Right kidney (tissue), 1 donor: ENCODE results near the gene ATXN1.
A peak's percentile ranks its signal among the peaks of the same experiment; 100 is the strongest.
"Not testable (repeated sequence)": the region's sequence is repeated elsewhere in the genome, so short reads cannot be mapped to it uniquely, and the experiment has no call there.

Source experiments
- DNase-seq: peaks from one replicate; pipeline ENCODE4 v3.0.0-alpha.2; 2016

The ATXN1 gene

GRCh38 chr6:16722630-16723029 lies 38.6 kb downstream of the ATXN1 start:
- no peak for DNase-seq

DNA sequence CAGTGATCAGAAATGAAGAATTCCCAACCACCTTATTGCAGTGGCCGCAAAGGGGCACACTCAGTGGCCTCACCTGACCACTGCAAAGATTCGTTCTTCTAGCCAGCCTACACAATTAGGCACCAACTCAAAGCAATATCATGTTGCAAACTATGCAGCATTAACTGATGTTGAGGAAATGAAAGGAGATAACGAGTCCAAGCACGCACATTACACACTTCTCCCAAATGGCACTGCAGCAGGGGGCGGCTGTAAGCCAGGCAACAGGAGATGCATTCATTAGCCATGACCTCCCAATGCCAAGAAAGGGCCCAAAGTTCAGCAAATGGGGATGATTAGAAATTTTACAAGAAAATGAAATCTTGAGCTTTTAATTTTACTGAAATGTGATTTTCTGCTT lies 39.3 kb downstream of the ATXN1 start:
- DNase-seq, result no peak

DNA sequence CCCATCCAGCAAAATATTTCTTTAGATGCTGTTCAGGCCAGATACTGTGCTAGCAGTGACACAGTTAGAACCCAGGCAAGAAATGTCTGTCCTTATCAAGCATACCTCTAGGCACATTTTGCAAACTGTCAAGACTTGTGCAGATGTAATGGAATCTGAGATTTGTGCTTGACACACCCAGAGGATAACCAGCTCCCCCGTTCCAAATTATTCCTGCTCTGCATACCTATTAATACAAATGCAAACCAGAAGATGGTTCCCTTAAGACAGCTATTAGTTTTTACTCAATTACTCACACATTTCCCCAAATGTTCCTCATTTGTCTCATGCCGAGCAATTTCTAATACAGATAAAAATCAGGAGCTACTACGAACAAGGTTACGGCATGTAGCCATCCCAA lies 40.4 kb downstream of the ATXN1 start:
- no peak for DNase-seq

- DNase-seq, result no peak
Observed at GRCh38 chr6:16719488-16719887, 41.8 kb downstream of the ATXN1 start.

DNA sequence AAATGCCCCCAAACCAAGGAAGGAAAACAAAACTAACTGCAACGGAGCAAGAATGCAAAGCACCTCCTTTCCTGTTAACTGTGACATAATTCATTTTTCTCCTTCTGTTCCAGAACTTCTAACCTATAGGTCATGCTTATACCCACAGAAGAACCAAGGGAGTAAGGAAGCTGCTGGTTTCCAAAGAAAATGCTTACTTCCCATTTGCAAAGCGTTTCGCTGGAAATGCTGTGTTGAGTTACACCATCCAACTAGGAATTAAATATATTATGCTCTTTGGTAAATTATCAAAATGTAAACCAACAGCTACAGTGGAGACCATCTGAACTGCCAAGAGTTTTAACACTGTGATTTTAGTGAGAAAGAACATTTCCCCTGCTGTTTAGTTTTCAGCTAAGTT lies 42.9 kb downstream of the ATXN1 start:
- DNase-seq, result no peak

- no peak for DNase-seq
Observed at GRCh38 chr6:16717275-16717942, 43.9 kb downstream of the ATXN1 start.

DNA sequence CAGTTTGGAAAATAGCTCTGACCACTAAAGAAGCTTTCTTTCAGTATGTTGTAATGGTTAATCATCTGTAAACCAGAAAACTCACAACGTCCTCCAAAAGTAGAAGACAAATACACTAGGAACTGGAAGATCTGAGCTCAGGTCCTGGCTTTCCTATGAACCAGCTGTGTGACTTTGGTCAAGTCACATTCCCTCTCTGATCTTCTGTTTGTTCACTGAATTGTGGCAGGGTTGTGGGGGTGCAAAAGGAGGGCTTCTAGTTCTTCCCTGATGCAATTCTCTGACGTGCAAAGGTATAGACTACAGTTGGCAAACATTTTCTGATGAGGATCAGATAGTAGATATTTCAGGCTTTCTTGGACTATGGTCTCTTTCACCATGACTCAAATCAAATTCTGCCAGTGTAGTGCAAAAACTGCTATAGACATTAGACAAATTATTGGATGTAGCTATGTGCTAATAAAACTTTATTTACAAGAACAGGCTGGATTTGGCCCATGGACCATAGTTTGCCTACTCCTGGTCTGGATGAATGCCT lies 44.9 kb downstream of the ATXN1 start:
- DNase-seq, result no peak

GRCh38 chr6:16713597-16713996 lies 47.7 kb downstream of the ATXN1 start:
- no peak for DNase-seq

GRCh38 chr6:16712931-16713484 lies 48.3 kb downstream of the ATXN1 start:
- no peak for DNase-seq

DNA sequence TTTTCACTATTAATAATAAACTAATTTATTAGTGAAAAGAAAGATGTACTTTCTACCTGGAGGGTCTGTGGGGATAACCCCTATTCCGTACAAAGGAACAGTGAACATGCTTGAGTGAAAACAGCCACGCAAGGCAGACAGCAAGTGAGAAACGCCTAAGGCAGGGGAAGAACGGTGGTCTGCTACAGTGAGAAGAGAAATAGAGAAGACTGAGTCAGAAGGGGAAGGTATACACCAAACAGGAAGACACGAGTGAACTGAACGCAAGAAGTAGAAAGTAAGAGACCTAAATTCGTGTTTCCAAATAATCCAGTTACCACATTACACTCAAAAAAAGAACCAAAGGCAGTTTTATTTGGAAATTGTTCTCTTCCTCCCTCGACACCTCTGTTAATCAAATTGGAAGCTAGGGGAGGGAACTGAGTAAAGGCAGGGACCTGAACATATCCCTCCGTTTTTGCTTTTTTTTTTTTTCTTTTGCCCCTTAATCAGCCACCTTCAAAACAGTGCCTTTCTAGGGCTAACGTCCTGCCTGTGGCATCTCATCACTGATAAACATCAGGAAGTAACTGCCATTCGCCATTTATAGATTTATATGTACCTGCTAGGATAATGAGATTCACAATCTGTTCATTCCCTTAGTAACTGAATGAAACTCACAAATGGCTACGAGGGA lies 48.9 kb downstream of the ATXN1 start:
- DNase-seq, result no peak

DNA sequence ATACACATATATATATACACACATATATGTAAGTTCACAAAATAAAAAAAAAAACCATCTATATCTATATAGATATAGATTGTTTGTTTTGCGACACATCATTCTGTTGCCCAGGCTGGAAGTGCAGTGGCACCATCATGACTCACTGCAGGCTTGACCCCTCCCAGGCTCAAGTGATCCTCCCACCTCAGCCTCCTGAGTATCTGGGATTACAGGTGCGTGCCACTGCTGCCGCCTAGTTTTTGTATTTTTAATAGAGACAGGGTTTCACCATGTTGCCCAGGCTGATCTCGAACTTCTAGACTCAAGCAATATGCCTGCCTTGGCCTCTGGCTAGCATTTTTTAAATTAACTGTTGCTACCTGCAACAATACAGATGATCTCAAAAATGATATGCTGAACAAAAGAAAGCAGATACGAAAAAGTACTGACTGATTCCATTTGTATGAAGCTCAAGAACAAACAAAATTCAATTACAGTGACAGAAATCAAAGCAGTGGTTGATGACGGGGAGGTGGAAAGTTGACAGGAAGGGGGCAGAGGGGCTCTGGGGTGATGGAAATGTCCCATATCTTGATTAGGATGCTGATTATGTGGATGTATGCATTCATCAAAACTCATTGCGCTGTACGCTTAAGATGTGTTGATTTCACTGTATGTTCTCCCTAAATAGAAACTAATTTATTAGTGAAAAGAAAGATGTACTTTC lies 49.6 kb downstream of the ATXN1 start:
- DNase-seq, result no peak

DNA sequence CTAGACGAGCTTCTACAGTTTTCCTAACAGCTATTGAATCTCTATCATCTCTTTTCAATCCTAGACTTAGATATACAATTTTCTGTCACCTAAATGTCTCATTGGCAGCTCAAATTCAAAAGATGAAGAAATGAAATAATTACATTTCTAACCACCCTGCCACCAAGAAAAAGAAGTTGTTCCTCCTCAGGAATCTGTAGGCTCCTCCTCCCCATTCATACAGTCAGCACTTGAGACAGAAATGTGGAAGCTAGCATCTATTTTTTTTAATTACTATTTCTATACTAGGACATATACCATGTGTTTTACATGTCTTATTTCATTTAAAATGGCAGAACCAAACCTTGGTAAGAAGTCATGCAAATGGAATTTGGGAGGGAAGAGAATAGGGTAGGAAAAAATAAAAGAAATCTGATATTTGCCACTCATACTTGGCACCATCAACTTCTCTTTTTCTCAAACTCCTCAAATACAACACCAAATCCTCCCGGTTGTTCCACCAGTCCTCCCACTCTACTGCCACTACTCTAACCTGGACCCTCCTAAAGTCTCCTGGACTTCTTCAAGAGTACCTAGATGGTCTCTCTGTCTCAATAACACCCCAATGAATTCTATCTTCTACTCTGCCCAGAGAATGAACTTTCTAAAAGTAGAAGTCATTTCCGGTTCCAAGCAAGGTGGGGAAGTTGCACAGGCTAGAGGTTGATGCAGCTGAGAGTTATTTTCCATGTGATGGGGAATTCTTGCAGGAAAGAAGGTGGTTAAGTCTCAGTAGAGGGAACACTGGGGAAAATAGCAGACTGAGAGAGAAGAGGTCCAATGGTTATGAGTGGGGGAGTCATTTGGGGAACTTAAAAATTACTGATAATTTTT lies 54.1 kb downstream of the ATXN1 start:
- DNase-seq, result no peak

DNA sequence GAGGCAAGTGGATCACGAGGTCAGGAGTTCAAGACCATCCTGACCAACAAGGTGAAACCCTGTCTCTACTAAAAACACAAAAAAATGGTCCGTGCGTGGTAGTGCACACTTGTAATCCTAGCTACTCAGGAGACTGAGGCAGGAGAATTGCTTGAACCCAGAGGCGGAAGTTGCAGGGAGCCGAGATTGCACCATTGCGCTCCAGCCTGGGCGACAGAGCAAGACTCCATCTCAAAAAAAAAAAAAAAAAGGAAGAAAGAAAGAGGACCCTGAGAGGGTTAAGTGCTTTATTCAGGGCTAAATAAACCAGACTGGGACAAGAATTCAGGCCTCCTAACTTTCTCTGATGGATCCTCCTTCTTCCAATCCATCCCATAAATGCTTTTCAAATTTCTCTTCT lies 54.8 kb downstream of the ATXN1 start:
- not testable (repeated sequence) for DNase-seq

GRCh38 chr6:16706029-16706428 lies 55.2 kb downstream of the ATXN1 start:
- DNase-seq, result no peak

GRCh38 chr6:16705081-16705993 lies 55.9 kb downstream of the ATXN1 start:
- no peak for DNase-seq

DNA sequence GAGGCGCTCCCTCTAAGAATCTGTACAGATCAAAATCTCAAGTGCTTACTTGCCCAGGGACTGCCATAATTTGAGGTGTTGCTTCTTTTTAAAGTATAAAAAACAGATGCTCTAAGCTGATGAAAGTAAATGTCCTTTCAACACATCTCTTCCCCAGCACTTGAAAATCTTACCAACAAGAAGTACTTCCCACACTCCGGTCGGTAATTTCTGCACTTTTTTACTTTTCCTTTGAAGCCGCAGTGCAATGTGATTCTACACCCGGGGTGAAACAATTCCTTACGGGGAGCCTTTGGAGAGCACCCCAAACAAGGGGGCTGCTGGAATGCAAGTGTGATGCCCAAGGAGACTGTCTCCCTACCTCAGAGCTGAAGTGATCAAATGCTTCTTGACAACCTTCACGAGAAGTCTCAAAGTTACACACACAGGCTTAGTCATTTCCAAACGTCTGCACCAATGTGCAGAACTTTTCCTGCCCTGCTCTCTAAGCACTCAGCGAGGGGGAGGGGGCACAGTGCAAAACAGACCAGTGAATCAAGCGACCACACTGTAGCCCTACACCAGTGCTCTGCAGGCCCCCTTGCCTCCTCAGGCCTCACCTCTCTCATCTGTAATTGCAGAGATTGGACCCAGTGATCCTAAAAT lies 56.7 kb downstream of the ATXN1 start:
- DNase-seq, result no peak

DNA sequence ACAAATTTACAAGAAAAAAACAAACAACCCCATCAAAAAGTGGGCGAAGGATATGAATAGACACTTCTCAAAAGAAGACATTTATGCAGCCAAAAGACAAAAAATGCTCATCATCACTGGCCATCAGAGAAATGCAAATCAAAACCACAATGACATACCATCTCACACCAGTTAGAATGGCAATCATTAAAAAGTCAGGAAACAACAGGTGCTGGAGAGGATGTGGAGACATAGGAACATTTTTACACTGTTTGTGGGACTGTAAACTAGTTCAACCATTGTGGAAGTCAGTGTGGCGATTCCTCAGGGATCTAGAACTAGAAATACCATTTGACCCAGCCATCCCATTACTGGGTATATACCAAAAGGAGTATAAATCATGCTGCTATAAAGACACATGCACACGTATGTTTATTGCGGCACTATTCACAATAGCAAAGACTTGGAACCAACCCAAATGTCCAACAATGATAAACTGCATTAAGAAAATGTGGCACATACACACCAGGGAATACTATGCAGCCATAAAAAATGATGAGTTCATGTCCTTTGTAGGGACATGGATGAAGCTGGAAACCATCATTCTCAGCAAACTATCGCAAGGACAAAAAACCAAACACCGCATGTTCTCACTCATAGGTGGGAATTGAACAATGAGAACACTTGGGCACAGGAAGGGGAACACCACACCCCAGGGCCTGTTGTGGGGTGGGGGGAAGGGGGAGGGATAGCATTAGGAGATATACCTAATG lies 58.5 kb downstream of the ATXN1 start:
- not testable (repeated sequence) for DNase-seq

DNA sequence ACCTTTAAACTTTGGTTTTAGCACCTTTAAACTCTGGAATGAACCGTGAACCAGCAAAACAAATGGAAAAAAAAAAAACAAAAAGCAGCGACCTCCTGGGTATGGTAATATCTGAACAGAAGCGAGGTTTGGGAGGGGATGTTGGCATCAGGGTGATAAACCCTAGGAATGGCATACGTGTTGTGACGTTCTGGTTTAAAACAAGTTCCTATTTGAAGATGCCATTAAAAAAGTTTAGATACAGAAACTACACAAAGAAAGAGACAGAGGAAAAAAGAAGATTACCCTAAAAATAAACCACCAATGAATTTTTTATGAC lies 60.4 kb downstream of the ATXN1 start:
- no peak for DNase-seq

- peak; percentile 42 for DNase-seq
Observed at GRCh38 chr6:16700202-16700915, 60.9 kb downstream of the ATXN1 start.
